ENCODE results near the gene C16orf78.

DNA sequence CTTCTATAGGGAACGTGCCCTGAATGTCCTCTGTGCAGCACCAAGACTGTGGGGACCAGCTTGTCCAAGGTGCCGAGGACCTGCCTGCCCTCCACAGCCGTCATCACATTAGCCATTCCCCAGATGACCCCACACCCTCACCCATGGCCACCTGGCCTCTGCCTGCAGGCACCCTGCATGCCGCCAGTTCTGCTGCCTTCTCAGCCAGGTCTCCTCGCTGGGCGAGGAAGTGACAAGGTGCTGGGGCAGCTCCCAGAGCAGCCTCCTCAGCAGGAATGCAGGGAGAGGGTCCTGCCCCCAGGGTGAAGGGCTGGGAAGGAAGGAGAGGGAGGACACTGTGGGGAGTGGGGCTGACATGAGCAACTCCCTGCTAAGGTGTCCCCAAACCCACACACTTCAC is 18.6 kb upstream of the C16orf78 start:
- TF ChIP-seq EZH2 (IDR thresholded peaks at IDR 0.05; ENCODE audit: low read length), result no peak
- TF ChIP-seq, protein P1, sequence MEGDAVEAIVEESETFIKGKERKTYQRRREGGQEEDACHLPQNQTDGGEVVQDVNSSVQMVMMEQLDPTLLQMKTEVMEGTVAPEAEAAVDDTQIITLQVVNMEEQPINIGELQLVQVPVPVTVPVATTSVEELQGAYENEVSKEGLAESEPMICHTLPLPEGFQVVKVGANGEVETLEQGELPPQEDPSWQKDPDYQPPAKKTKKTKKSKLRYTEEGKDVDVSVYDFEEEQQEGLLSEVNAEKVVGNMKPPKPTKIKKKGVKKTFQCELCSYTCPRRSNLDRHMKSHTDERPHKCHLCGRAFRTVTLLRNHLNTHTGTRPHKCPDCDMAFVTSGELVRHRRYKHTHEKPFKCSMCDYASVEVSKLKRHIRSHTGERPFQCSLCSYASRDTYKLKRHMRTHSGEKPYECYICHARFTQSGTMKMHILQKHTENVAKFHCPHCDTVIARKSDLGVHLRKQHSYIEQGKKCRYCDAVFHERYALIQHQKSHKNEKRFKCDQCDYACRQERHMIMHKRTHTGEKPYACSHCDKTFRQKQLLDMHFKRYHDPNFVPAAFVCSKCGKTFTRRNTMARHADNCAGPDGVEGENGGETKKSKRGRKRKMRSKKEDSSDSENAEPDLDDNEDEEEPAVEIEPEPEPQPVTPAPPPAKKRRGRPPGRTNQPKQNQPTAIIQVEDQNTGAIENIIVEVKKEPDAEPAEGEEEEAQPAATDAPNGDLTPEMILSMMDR (optimal IDR thresholded peaks at IDR 0.05 in 1 of 3, IDR thresholded peaks at IDR 0.05 in 1 of 3, conservative IDR thresholded peaks at IDR 0.05 in 1 of 3; ENCODE audit: extremely low read depth in 1 of 3, insufficient read depth in 2 of 3, low read length in 3 of 3), result no peak

All from keratinocyte (primary cell).